GM18520 (cell line): Measurements from ENCODE around the gene ZNF311.

ENCODE experiments used
- ATAC-seq: cut with Tn5 transposase; IDR thresholded peaks from one replicate; pipeline ENCODE4 v1.9.1; 2021; ENCODE audit not compliant: unreplicated experiment

Gene ZNF311

GRCh38 chr6:29005183-29005885 lies at the start of gene ZNF311:
Gene ZNF311 (minus strand): TSS chr6:29005315. CDS start chr6:29003954, 1,361 bp downstream.
- ATAC-seq = no peak

GRCh38 chr6:29051680-29052079 lies 46.6 kb upstream of the ZNF311 start:
- no peak for ATAC-seq

GRCh38 chr6:29045075-29045474 lies 40.0 kb upstream of the ZNF311 start, which contains the start of gene OR2W1:
Gene OR2W1 (minus strand): TSS chr6:29045175. CDS start chr6:29045175, 0 bp downstream.
- ATAC-seq = no peak

GRCh38 chr6:29035951-29036350 lies 30.8 kb upstream of the ZNF311 start:
- ATAC-seq = no peak

- ATAC-seq = no peak
Observed at GRCh38 chr6:29028821-29029220, 23.7 kb upstream of the ZNF311 start.

- no peak for ATAC-seq
Observed at GRCh38 chr6:29025927-29026585, 20.9 kb upstream of the ZNF311 start.

- ATAC-seq = no peak
Observed at GRCh38 chr6:29021434-29021833, 16.3 kb upstream of the ZNF311 start.

GRCh38 chr6:29019629-29020028 lies 14.5 kb upstream of the ZNF311 start:
- no peak for ATAC-seq

GRCh38 chr6:29017428-29017802 lies 12.3 kb upstream of the ZNF311 start:
- ATAC-seq = no peak

GRCh38 chr6:29016559-29017427 lies 11.7 kb upstream of the ZNF311 start:
- ATAC-seq = peak; percentile 63

GRCh38 chr6:29014729-29015608 lies 9.9 kb upstream of the ZNF311 start:
- ATAC-seq = no peak

GRCh38 chr6:29011276-29011734 lies 6.2 kb upstream of the ZNF311 start:
- ATAC-seq = no peak

- ATAC-seq = no peak
Observed at GRCh38 chr6:29009358-29009757, 4.2 kb upstream of the ZNF311 start.

- no peak for ATAC-seq
Observed at GRCh38 chr6:29008089-29008488, 3.0 kb upstream of the ZNF311 start.

GRCh38 chr6:28996844-28997510 lies 8.1 kb downstream of the ZNF311 start:
- ATAC-seq = no peak

GRCh38 chr6:28995093-28995650 lies 9.9 kb downstream of the ZNF311 start:
- ATAC-seq = no peak

- ATAC-seq = no peak
Observed at GRCh38 chr6:28988536-28989311, 16.4 kb downstream of the ZNF311 start.

GRCh38 chr6:28985462-28986164 lies 19.5 kb downstream of the ZNF311 start:
- no peak for ATAC-seq
